Tibial artery (tissue), 4 donors: ENCODE results near the gene KTN1.

Experiments used
- DNase-seq, 2 donors: peaks; one replicate each; pipeline ENCODE4 v3.0.0-alpha.2; 2019
- H3K27ac ChIP-seq, 2 donors: fragments of 200-600 bp; sonication (generic) in 1 of 2; 1 replicate in 1 of 2; 2 replicates in 1 of 2; pipeline ENCODE4 v1.5.1; 2018 to 2019; ENCODE audit warnings: mild to moderate bottlenecking in 1 of 2
- H3K27me3 ChIP-seq, 2 donors: fragments of 200-600 bp; sonication (generic) in 1 of 2; one replicate each; pipeline versions ENCODE4 v1.5.1 to v1.6.0; 2016 to 2019
- H3K36me3 ChIP-seq, 3 donors: fragments of 200-600 bp; sonication (generic) in 2 of 3; one replicate each; pipeline ENCODE4 v1.5.1; 2016 to 2019; ENCODE audit warnings: mild to moderate bottlenecking in 2 of 3
- H3K4me1 ChIP-seq, 4 donors: fragments of 200-600 bp; sonication (generic) in 2 of 4; 1 replicate in 3 of 4; 2 replicates in 1 of 4; pipeline ENCODE4 v1.5.1; 2016 to 2019
- H3K4me3 ChIP-seq, 2 donors: fragments of 200-600 bp; sonication (generic) in 1 of 2; 1 replicate in 1 of 2; 2 replicates in 1 of 2; pipeline ENCODE4 v1.5.1; 2018 to 2019; ENCODE audit warnings: mild to moderate bottlenecking in 2 of 2
- H3K9me3 ChIP-seq, 3 donors: fragments of 200-600 bp; sonication (generic) in 1 of 3; one replicate each; pipeline ENCODE4 v1.5.1; 2016 to 2019
- CTCF ChIP-seq, 2 experiments: fragments of 200-600 bp in 1 of 2; fragments of 450-650 bp in 1 of 2; IDR thresholded peaks; one replicate each; pipeline ENCODE4 v1.5.1; 2017 to 2019; ENCODE audit warnings: antibody characterized with exemption in 2 of 2, mild to moderate bottlenecking in 1 of 2, moderate library complexity in 1 of 2
- intact Hi-C: fragments of 100-400 bp; cut with DNase I; formaldehyde crosslinking; loops from one replicate; pipeline ENCODE4 v1.15.0; 2023; ENCODE audit warnings: low total_unique reads

Gene KTN1

GRCh38 chr14:55579724-55580469 lies at the start of gene KTN1:
Gene KTN1 (plus strand): TSS chr14:55580207. CDS start chr14:55612049, 31,842 bp downstream.
- intact Hi-C loops = no loop called here
- Histone ChIP-seq H3K4me1 (peaks cover 0 to 42% (median 25%) of the 10 kb centered on the region in 4 donors), H3K27me3 (no peaks in the 10 kb centered on the region), H3K36me3 (no peaks in the 10 kb centered on the region), H3K27ac (peak within 1 kb of the TSS; percentile 97 to 98), H3K4me3 (peak within 1 kb of the TSS; percentile 86 to 93), H3K9me3 (no peaks in the 10 kb centered on the region)
- DNase-seq = peak; percentile 77 to 90
- no peak for TF ChIP-seq CTCF (IDR thresholded peaks at IDR 0.05)

- Histone ChIP-seq H3K9me3 (no peaks in the 10 kb centered on the region), H3K27ac (no peak overlapping the region), H3K36me3 (no peaks in the 10 kb centered on the region), H3K4me3 (no peak overlapping the region), H3K4me1 (no peaks in the 10 kb centered on the region), H3K27me3 (no peaks in the 10 kb centered on the region)
- no peak for DNase-seq
- intact Hi-C loops = no loop called here
- TF ChIP-seq CTCF (IDR thresholded peaks at IDR 0.05) = no peak
Measured at GRCh38 chr14:55530464-55530863, 49.5 kb upstream of the KTN1 start.

DNA sequence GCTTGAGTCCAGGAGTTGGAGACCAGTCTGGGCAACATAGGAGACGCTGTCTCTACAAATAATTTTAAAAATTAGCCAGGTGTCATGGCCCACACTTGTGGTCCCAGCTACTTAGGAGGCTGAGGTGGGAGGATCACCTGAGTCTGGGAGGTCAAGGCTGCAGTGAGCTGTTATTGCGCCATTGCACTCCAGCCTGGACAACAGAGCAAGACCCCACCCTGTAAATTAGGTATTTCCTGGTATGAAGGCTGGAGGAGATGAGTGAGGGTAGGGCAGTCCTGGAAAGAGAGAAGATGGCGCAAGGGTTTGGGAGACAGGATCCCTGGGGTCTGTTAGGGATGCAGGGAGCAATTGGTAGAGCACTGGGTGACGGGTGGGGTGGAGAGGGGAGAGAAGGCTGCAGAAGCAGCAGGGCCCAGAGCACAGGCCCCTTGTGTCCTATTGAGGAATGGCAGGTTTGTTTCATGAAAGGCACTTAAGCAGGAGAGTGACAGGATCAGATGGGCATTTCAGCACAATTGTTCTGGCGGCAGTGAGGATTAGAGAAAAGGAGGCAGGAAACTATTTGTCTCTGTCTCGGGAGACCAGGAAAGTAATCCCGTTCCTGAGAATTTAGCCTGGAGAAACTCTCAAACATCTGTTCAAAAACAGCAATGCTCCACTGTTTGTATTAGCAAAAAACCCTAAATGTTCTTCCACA lies 47.2 kb upstream of the KTN1 start:
- no peak overlapping the region for H3K27ac ChIP-seq
- no peaks in the 10 kb centered on the region for H3K4me1 ChIP-seq
- H3K4me3 ChIP-seq = no peak overlapping the region
- peaks cover 0 to 9% (median 0%) of the 10 kb centered on the region in 3 donors for H3K9me3 ChIP-seq
- no peak for TF ChIP-seq CTCF (IDR thresholded peaks at IDR 0.05)
- H3K27me3 ChIP-seq = no peaks in the 10 kb centered on the region
- H3K36me3 ChIP-seq = no peaks in the 10 kb centered on the region
- intact Hi-C loops = no loop called here
- DNase-seq = no peak

GRCh38 chr14:55533960-55534359 lies 46.0 kb upstream of the KTN1 start:
- H3K27ac ChIP-seq = no peak overlapping the region
- no peaks in the 10 kb centered on the region for H3K36me3 ChIP-seq

More at GRCh38 chr14:55533960-55534359, 46.0 kb upstream of the KTN1 start:
- Histone ChIP-seq H3K4me1 (no peaks in the 10 kb centered on the region), H3K9me3 (peaks cover 0 to 9% (median 0%) of the 10 kb centered on the region in 3 donors), H3K4me3 (no peak overlapping the region), H3K27me3 (no peaks in the 10 kb centered on the region)
- intact Hi-C loops = no loop called here
- TF ChIP-seq CTCF (IDR thresholded peaks at IDR 0.05) = no peak
- no peak for DNase-seq
